Psoas muscle (tissue), 8 donors: ENCODE measurements around the gene DOCK6. TPM values are rescaled to one million over a fixed set of nuclear protein-coding genes. Genes with fewer than 3 reads are reported as not detected.

Experiments
- ATAC-seq, 4 donors: fragments of 200-7000 bp; cut with Tn5 transposase; one replicate each; pipeline ENCODE4 v1.9.1; 2020; ENCODE audit warnings: moderate library complexity in 3 of 4, mild to moderate bottlenecking in 2 of 4
- DNase-seq, 2 donors: peaks; one replicate each; pipeline ENCODE4 v3.0.0-alpha.2; 2020
- H3K27ac ChIP-seq: fragments of 200-600 bp; one replicate; pipeline ENCODE4 v1.8.0; 2022
- H3K27me3 ChIP-seq, 3 donors: fragments of 200-600 bp in 1 of 3; one replicate each; pipeline versions ENCODE4 v1.6.1 to v1.8.0; 2013 to 2022; ENCODE audit warnings: low read length in 2 of 3, mild to moderate bottlenecking in 2 of 3, moderate library complexity in 1 of 3; ENCODE audit not compliant: insufficient read depth in 3 of 3
- H3K36me3 ChIP-seq, 2 donors: fragments of 200-600 bp in 1 of 2; one replicate each; pipeline versions ENCODE4 v1.6.1 to v1.8.0; 2013 to 2022; ENCODE audit warnings: low read depth in 1 of 2, mild to moderate bottlenecking in 1 of 2, moderate library complexity in 1 of 2; ENCODE audit not compliant: insufficient read depth in 1 of 2
- H3K4me1 ChIP-seq: fragments of 200-600 bp; one replicate; pipeline ENCODE4 v1.8.0; 2022
- H3K4me3 ChIP-seq: fragments of 200-600 bp; one replicate; pipeline ENCODE4 v1.8.0; 2022; ENCODE audit warnings: mild to moderate bottlenecking
- H3K9me3 ChIP-seq: fragments of 200-600 bp; one replicate; pipeline ENCODE4 v1.8.0; 2022
- CTCF ChIP-seq: fragments of 200-600 bp; IDR thresholded peaks from one replicate; pipeline ENCODE4 v1.8.0; 2022; ENCODE audit warnings: antibody characterized with exemption
- WGBS, 3 donors: extraction: QIAGEN DNeasy Blood & Tissue Kit; methylation state at CpG; one replicate each; pipeline versions ENCODE4 v1.1.6 to v1.1.7; 2013; 5-methylcytosine and 5-hydroxymethylcytosine counted together
- intact Hi-C, 2 donors: fragments of 100-400 bp; cut with DNase I; formaldehyde crosslinking; loops; one replicate each; pipeline versions ENCODE4 v1.11.0 to v1.14.2; 2022
- polyA plus RNA-seq, 3 donors: library from polyadenylated mRNA; stranded (reverse); fragments of 200-250 nt; gene quantifications; one replicate each; pipeline ENCODE4 v1.2.3, GENCODE V29; 2013
- total RNA-seq, 4 donors: library from RNA; stranded (reverse); fragmentation: NEBNext Ultra II Directional in 2 of 4; extraction: Animal tissue kit (Norgen Biotek cat#: 25700) in 2 of 4; gene quantifications; one replicate each; pipeline versions ENCODE4 v1.2.1 to v1.2.4, GENCODE V29; 2021 to 2023
- donor health status: healthy with polysubstance abuse.
- donor health status: DM: no; HTN: no; CAD: no; lungs with moderate emphysema.
- donor health status: Bipolar disorder and iron deficiency.
- donor health status: healthy.
- donor health status: DM: yes; HTN: yes; CAD: no.
- donor health status: DM: no; HTN: no; CAD: no.
- donor health status: DM: no; HTN: no; CAD: no.
- donor health status: DM: yes; HTN: yes; CAD: no.

The DOCK6 gene
- total and polyA plus RNA-seq, 7 donors, result 8.7 to 27.1 (median 15.3) TPM

DNA sequence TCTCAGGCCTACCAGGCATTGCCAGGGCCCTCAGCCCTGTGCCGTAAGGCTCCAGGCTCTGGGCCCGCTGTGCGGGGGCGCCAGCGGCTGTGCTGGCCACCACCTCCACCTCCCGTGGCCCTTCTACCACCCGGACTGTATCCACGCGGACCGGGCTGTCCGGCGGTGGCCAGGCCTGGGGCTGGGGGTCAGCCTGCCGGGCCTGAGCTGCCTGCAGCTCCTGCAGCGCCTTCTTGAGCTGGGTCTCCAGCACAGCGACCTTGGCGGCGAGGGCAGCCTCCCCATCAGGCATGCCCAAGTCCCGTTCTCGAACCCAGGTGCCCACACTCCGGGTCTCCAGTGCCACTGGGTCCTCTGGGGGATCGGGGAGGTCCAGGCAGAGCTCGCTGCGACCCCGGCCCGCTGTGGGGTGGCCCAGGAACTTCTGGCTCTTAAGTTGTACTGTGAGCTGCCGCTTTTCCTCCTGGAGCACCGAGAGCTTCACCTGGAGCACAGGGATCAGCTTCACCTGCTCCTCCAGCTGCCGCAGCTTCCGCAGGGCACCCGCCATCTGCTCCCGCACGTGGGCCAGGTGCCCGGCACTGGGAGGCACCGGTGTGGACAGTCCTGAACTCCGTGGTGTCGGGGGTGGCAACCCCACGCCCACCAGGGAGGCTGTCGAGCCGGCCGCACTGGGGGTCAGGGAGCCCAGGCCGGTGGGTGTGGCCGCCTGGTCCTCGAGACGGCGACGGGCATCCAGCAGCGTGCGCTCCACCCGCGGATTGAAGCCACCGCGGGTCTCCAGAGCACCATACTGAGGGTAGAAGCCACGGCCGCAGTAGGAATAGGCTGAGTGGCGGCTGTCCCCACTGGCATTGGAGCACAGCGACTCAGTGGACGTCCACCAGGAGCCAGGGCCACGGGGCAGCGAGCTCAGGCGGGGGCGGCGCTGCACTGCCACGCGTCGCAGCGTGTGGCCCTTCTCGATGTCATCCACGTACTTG is 69.1 kb downstream of the DOCK6 start:
- H3K4me3 ChIP-seq, result no peak overlapping the region
- H3K27me3 ChIP-seq, result no peaks in the 10 kb centered on the region
- WGBS, 3 donors, result 89 to 92% (median 89%) methylated on average over 67 to 68 of the region's 68 CpGs
- ATAC-seq (no peak), DNase-seq (no peak)
- peaks cover 27% of the 10 kb centered on the region for H3K4me1 ChIP-seq
- TF ChIP-seq CTCF, result no peak
- H3K27ac ChIP-seq, result peak overlapping the region; percentile 46
- H3K9me3 ChIP-seq, result no peaks in the 10 kb centered on the region
- peaks cover 0 to 30% of the 10 kb centered on the region in 2 donors for H3K36me3 ChIP-seq
- intact Hi-C loops, result no loop called here

DNA sequence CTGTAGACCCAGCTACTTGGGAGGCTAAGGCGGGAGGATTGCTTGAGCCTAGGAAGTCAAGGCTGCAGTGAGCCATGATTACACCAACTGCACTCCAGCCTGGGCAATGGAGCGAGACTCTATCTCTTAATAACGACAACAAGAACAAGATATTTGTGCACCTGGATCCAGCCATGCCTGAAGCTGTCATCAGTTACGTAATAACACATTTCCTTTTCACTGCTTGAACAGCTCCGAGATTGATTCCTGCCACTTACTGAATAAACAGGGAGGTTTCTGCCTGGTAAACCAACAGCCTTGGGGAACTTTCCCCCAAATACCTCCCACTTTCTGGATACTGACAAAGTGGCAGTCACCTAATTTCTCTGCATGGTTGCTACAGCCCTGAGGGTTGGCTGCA is 70.4 kb downstream of the DOCK6 start:
- no peak for TF ChIP-seq CTCF
- DNase-seq (no peak), ATAC-seq (no peak)
- Histone ChIP-seq H3K27ac (peak overlapping the region; percentile 73), H3K27me3 (no peaks in the 10 kb centered on the region), H3K4me3 (no peak overlapping the region), H3K36me3 (peaks cover 0 to 43% of the 10 kb centered on the region in 2 donors), H3K4me1 (peaks cover 23% of the 10 kb centered on the region), H3K9me3 (no peaks in the 10 kb centered on the region)
- intact Hi-C loops, result no loop called here
- 67 to 76% (median 72%) methylated on average over 5 of the region's 5 CpGs for WGBS, 3 donors

- Histone ChIP-seq H3K27ac (peak overlapping the region; percentile 73), H3K9me3 (no peaks in the 10 kb centered on the region), H3K4me3 (no peak overlapping the region), H3K4me1 (peaks cover 23% of the 10 kb centered on the region), H3K27me3 (no peaks in the 10 kb centered on the region), H3K36me3 (peaks cover 0 to 49% of the 10 kb centered on the region in 2 donors)
- 11 to 21% (median 12%) methylated on average over 8 of the region's 8 CpGs for WGBS, 3 donors
- ATAC-seq (peak; percentile 86 to 94 (median 92)), DNase-seq (peak; percentile 88 to 91)
- intact Hi-C loops, result no loop called here
- TF ChIP-seq CTCF, result no peak
Observed at GRCh38 chr19:11191273-11191755, 71.0 kb downstream of the DOCK6 start.

GRCh38 chr19:11190501-11190900 is 71.8 kb downstream of the DOCK6 start:
- Histone ChIP-seq H3K27me3 (no peaks in the 10 kb centered on the region), H3K4me1 (peaks cover 16% of the 10 kb centered on the region), H3K36me3 (peaks cover 0 to 57% of the 10 kb centered on the region in 2 donors), H3K9me3 (no peaks in the 10 kb centered on the region), H3K4me3 (no peak overlapping the region), H3K27ac (peak overlapping the region; percentile 73)
- DNase-seq (no peak), ATAC-seq (no peak)
- intact Hi-C loops, result no loop called here
- TF ChIP-seq CTCF, result no peak
- 51 to 78% (median 61%) methylated on average over 8 of the region's 8 CpGs for WGBS, 3 donors
